ENCODE data around the gene FGD4.

- no peak for TF ChIP-seq POLR2AphosphoS5 (IDR thresholded peaks at IDR 0.05)
- no peak for TF ChIP-seq CTCF (IDR thresholded peaks at IDR 0.05)
- TF ChIP-seq POLR2A (IDR thresholded peaks at IDR 0.05) = no peak
- TF ChIP-seq EP300 (IDR thresholded peaks at IDR 0.05) = no peak
Measured at GRCh38 chr12:32644431-32644830, 245.1 kb downstream of the FGD4 start.
